Activated T-helper 1 cell treated with anti-CD3 and anti-CD28 coated beads, Interleukin-12 subunit alpha, Interleukin-12 subunit beta, Interleukin-2, Interleukin-4 antibody, amounts not matched to agents 30 ng/mL and 10 ng/mL and 1 ng/mL, durations not matched to agents 14 hours and 24 hours and 36 hours (primary cell): ENCODE data around the gene ZNF507. TPM values are rescaled to one million over a fixed set of nuclear protein-coding genes. Genes with fewer than 3 reads are reported as not detected.
A peak's percentile ranks its signal among the peaks of the same experiment; 100 is the strongest.

Source experiments
- DNase-seq: peaks from one replicate; pipeline ENCODE4 v3.0.0; 2021; ENCODE audit warnings: low spot score
- H3K27ac Mint-ChIP-seq: one replicate; pipeline ENCODE4 v1.8.0; 2021; ENCODE audit warnings: mild to moderate bottlenecking, mixed read lengths
- H3K27me3 Mint-ChIP-seq: one replicate; pipeline ENCODE4 v1.8.0; 2022; ENCODE audit warnings: mild to moderate bottlenecking, moderate library complexity, mixed read lengths; ENCODE audit not compliant: insufficient read depth
- H3K36me3 Mint-ChIP-seq: one replicate; pipeline ENCODE4 v1.8.0; 2021; ENCODE audit warnings: low read depth, mixed read lengths
- H3K4me1 Mint-ChIP-seq: one replicate; pipeline ENCODE4 v1.8.0; 2021; ENCODE audit warnings: low read depth, mixed read lengths
- H3K4me3 Mint-ChIP-seq: one replicate; pipeline ENCODE4 v1.8.0; 2021; ENCODE audit warnings: mild to moderate bottlenecking, moderate library complexity, mixed read lengths
- H3K9me3 Mint-ChIP-seq: one replicate; pipeline ENCODE4 v1.8.0; 2021; ENCODE audit warnings: mixed read lengths
- intact Hi-C: fragments of 100-400 bp; cut with micrococcal nuclease; formaldehyde crosslinking; loops from one replicate; pipeline ENCODE4 v1.15.1; 2024
- total RNA-seq: library from RNA; stranded (reverse); gene quantifications from 2 replicates; pipeline ENCODE4 v1.2.3, GENCODE V29; 2022

The ZNF507 gene
- total RNA-seq, 1 donor from 2014 or later, result 32.4 TPM

GRCh38 chr19:32347573-32347972, 2.2 kb downstream of the ZNF507 start:
- Mint-ChIP-seq H3K4me1 (peaks cover 60% of the 10 kb centered on the region), H3K9me3 (no peaks in the 10 kb centered on the region), H3K27me3 (peaks cover 3% of the 10 kb centered on the region), H3K4me3 (peak overlapping the region; percentile 96), H3K27ac (no peak overlapping the region), H3K36me3 (peaks cover 41% of the 10 kb centered on the region)
- intact Hi-C loops, result loop anchor here (2.0 to 10.0 kb wide), 3 partner anchors 233 to 1827 kb away; partner anchors contain the start of genes LSM14A, NUDT19 and PDCD5
- DNase-seq, result no peak

- no peak for DNase-seq
- no peaks in the 10 kb centered on the region for H3K27me3 Mint-ChIP-seq
- H3K27ac Mint-ChIP-seq, result no peak overlapping the region
- intact Hi-C loops, result loop anchor here (5.0 to 10.0 kb wide), 2 partner anchors 343 to 1826 kb away; partner anchors contain the start of genes LSM14A and NUDT19
- no peaks in the 10 kb centered on the region for H3K9me3 Mint-ChIP-seq
- H3K4me1 Mint-ChIP-seq, result peaks cover 65% of the 10 kb centered on the region
- peaks cover 55% of the 10 kb centered on the region for H3K36me3 Mint-ChIP-seq
- no peak overlapping the region for H3K4me3 Mint-ChIP-seq
Measured at GRCh38 chr19:32349051-32349450, 3.6 kb downstream of the ZNF507 start.

GRCh38 chr19:32349724-32350470, 4.5 kb downstream of the ZNF507 start:
- H3K27ac Mint-ChIP-seq, result peak overlapping the region; percentile 40
- no peaks in the 10 kb centered on the region for H3K27me3 Mint-ChIP-seq
- no peak overlapping the region for H3K4me3 Mint-ChIP-seq
- DNase-seq, result no peak
- peaks cover 68% of the 10 kb centered on the region for H3K4me1 Mint-ChIP-seq
- intact Hi-C loops, result loop anchor here (5.0 to 10.0 kb wide), 2 partner anchors 342 to 1825 kb away; partner anchors contain the start of genes LSM14A and NUDT19
- H3K9me3 Mint-ChIP-seq, result no peaks in the 10 kb centered on the region
- H3K36me3 Mint-ChIP-seq, result peaks cover 63% of the 10 kb centered on the region

- Mint-ChIP-seq H3K4me1 (peaks cover 73% of the 10 kb centered on the region), H3K27ac (no peak overlapping the region)
- no peak for DNase-seq
Measured at GRCh38 chr19:32350471-32350865, 5.1 kb downstream of the ZNF507 start.

GRCh38 chr19:32350987-32351348, 5.6 kb downstream of the ZNF507 start:
- H3K4me3 Mint-ChIP-seq, result no peak overlapping the region
- intact Hi-C loops, result no loop called here
- H3K27me3 Mint-ChIP-seq, result no peaks in the 10 kb centered on the region
- H3K36me3 Mint-ChIP-seq, result peaks cover 71% of the 10 kb centered on the region
- DNase-seq, result no peak
- H3K4me1 Mint-ChIP-seq, result peaks cover 75% of the 10 kb centered on the region
- no peaks in the 10 kb centered on the region for H3K9me3 Mint-ChIP-seq
- H3K27ac Mint-ChIP-seq, result peak overlapping the region; percentile 33

More at GRCh38 chr19:32350471-32350865, 5.1 kb downstream of the ZNF507 start:
- Mint-ChIP-seq H3K36me3 (peaks cover 68% of the 10 kb centered on the region), H3K4me3 (no peak overlapping the region), H3K9me3 (no peaks in the 10 kb centered on the region), H3K27me3 (no peaks in the 10 kb centered on the region)
- intact Hi-C loops, result no loop called here

GRCh38 chr19:32352241-32352630, 6.8 kb downstream of the ZNF507 start:
- H3K27ac Mint-ChIP-seq, result no peak overlapping the region
- H3K4me3 Mint-ChIP-seq, result no peak overlapping the region
- H3K4me1 Mint-ChIP-seq, result peaks cover 63% of the 10 kb centered on the region
- H3K27me3 Mint-ChIP-seq, result no peaks in the 10 kb centered on the region
- H3K36me3 Mint-ChIP-seq, result peaks cover 73% of the 10 kb centered on the region
- no peaks in the 10 kb centered on the region for H3K9me3 Mint-ChIP-seq
- intact Hi-C loops, result no loop called here
- DNase-seq, result no peak

GRCh38 chr19:32354345-32354744, 8.9 kb downstream of the ZNF507 start:
- H3K9me3 Mint-ChIP-seq, result no peaks in the 10 kb centered on the region
- H3K4me3 Mint-ChIP-seq, result no peak overlapping the region
- H3K4me1 Mint-ChIP-seq, result peaks cover 46% of the 10 kb centered on the region

GRCh38 chr19:32355309-32355708, 9.9 kb downstream of the ZNF507 start:
- Mint-ChIP-seq H3K27me3 (no peaks in the 10 kb centered on the region), H3K27ac (peak overlapping the region; percentile 43), H3K4me1 (peaks cover 37% of the 10 kb centered on the region), H3K4me3 (no peak overlapping the region), H3K9me3 (no peaks in the 10 kb centered on the region), H3K36me3 (peaks cover 65% of the 10 kb centered on the region)
- no peak for DNase-seq
- intact Hi-C loops, result no loop called here

More at GRCh38 chr19:32354345-32354744, 8.9 kb downstream of the ZNF507 start:
- no peaks in the 10 kb centered on the region for H3K27me3 Mint-ChIP-seq
- peaks cover 69% of the 10 kb centered on the region for H3K36me3 Mint-ChIP-seq
- intact Hi-C loops, result no loop called here
- H3K27ac Mint-ChIP-seq, result no peak overlapping the region
- DNase-seq, result no peak

GRCh38 chr19:32357720-32358119, 12.3 kb downstream of the ZNF507 start:
- H3K27ac Mint-ChIP-seq, result no peak overlapping the region
- H3K9me3 Mint-ChIP-seq, result no peaks in the 10 kb centered on the region
- H3K4me1 Mint-ChIP-seq, result peaks cover 15% of the 10 kb centered on the region
- no peaks in the 10 kb centered on the region for H3K27me3 Mint-ChIP-seq
- intact Hi-C loops, result no loop called here
- H3K36me3 Mint-ChIP-seq, result peaks cover 65% of the 10 kb centered on the region
- no peak for DNase-seq
- H3K4me3 Mint-ChIP-seq, result no peak overlapping the region

GRCh38 chr19:32358321-32358720, 12.9 kb downstream of the ZNF507 start:
- H3K27ac Mint-ChIP-seq, result no peak overlapping the region
- no peaks in the 10 kb centered on the region for H3K9me3 Mint-ChIP-seq
- no peak for DNase-seq
- no peaks in the 10 kb centered on the region for H3K27me3 Mint-ChIP-seq
- H3K36me3 Mint-ChIP-seq, result peaks cover 61% of the 10 kb centered on the region
- peaks cover 15% of the 10 kb centered on the region for H3K4me1 Mint-ChIP-seq
- H3K4me3 Mint-ChIP-seq, result no peak overlapping the region
- intact Hi-C loops, result no loop called here

- H3K9me3 Mint-ChIP-seq, result no peaks in the 10 kb centered on the region
- H3K27me3 Mint-ChIP-seq, result no peaks in the 10 kb centered on the region
- H3K36me3 Mint-ChIP-seq, result peaks cover 56% of the 10 kb centered on the region
- H3K4me1 Mint-ChIP-seq, result peaks cover 9% of the 10 kb centered on the region
- intact Hi-C loops, result no loop called here
- DNase-seq, result no peak
- no peak overlapping the region for H3K27ac Mint-ChIP-seq
- H3K4me3 Mint-ChIP-seq, result no peak overlapping the region
Measured at GRCh38 chr19:32359581-32359980, 14.2 kb downstream of the ZNF507 start.

- intact Hi-C loops, result no loop called here
- no peak for DNase-seq
- Mint-ChIP-seq H3K4me3 (no peak overlapping the region), H3K27ac (no peak overlapping the region), H3K9me3 (no peaks in the 10 kb centered on the region), H3K27me3 (no peaks in the 10 kb centered on the region), H3K36me3 (peaks cover 49% of the 10 kb centered on the region), H3K4me1 (no peaks in the 10 kb centered on the region)
Measured at GRCh38 chr19:32361574-32362317, 16.3 kb downstream of the ZNF507 start.

- no peaks in the 10 kb centered on the region for H3K27me3 Mint-ChIP-seq
- DNase-seq, result no peak
- peaks cover 49% of the 10 kb centered on the region for H3K36me3 Mint-ChIP-seq
- H3K4me1 Mint-ChIP-seq, result no peaks in the 10 kb centered on the region
- no peaks in the 10 kb centered on the region for H3K9me3 Mint-ChIP-seq
- H3K27ac Mint-ChIP-seq, result no peak overlapping the region
- intact Hi-C loops, result no loop called here
- H3K4me3 Mint-ChIP-seq, result no peak overlapping the region
Measured at GRCh38 chr19:32362318-32362691, 16.9 kb downstream of the ZNF507 start.
